SIG-M5 treated with dmso at 0.1 percent for 504 hours (cell line): Measurements from ENCODE around the gene GRHPR.

Experiments
- DNase-seq: peaks from one replicate; lab custom pipeline; 2025; ENCODE audit not compliant: unreplicated experiment; lab: John Stamatoyannopoulos, UW

GRHPR gene

DNA sequence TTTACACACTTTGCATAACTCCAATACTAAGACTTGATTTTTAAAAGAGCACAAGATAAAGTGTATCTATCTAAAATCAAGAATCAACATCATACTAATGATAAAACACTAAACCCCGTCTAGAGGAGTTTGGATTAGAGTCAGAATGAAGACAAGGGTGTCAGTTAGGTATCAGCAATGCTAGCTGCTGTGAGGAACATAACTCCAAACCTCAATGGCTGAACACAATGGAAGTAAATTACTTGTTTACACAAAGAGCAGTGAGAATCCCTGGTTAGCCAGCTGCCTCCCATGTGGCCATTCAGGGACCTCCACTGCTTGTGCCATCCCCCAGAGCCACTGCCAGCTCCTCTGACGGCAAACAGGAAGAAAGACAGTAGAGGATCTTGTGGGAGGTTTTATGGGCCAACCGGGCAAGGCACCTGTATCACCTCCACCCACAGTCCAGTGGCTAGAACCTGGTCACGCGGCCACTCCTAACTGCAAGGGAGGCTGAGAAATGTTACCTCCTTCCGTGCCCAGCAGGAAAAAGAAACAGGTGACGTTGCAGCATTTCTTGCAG lies 24.0 kb upstream of the GRHPR start:
- no peak for DNase-seq

- DNase-seq: no peak
These were observed 23.2 kb upstream of the GRHPR start for GRCh38 chr9:37399336-37399735.

DNA sequence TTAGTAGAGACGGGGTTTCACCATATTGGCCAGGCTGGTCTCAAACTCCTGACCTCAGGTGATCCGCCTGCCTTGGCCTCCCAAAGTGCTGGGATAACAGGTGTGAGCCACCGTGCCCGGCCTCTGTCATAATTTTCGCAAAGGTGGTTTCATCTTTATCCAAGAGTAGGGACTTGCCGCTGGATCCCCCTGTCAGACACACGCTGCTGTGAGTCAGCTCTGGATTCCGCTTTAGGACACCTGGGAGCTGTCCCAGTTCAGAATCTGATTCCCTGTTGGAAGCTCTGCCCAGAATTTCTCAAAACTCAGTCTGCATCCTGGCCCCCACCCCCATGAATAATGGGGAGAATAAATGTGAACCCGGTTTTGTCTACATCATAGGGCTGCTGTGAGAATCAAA lies 17.9 kb upstream of the GRHPR start:
- DNase-seq: no peak

DNA sequence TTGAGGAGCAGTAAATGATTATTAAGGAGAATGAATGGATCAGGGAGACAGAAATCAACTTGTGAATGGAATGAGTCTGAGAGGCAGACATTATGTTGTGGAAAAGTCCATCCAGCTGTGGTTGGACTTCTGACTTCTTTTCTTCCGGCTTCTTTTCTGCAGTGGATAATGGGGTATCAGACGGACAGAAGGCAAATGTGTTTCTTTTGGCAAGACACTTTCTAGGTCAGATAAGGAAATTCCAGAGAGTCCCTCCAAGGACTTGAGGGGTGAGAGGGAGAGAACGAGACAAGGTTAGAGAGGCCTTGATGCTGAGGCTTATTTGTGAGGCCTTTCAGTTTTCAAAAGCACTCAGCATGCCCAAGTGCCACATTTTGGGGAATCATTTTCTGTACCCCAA lies 17.1 kb upstream of the GRHPR start:
- no peak for DNase-seq

- DNase-seq: no peak
These were observed 16.6 kb upstream of the GRHPR start for GRCh38 chr9:37405764-37406380.

- DNase-seq: no peak
These were observed 15.7 kb upstream of the GRHPR start for GRCh38 chr9:37406603-37407401.

GRCh38 chr9:37407468-37407867 lies 15.0 kb upstream of the GRHPR start:
- peak; percentile 40 for DNase-seq

DNA sequence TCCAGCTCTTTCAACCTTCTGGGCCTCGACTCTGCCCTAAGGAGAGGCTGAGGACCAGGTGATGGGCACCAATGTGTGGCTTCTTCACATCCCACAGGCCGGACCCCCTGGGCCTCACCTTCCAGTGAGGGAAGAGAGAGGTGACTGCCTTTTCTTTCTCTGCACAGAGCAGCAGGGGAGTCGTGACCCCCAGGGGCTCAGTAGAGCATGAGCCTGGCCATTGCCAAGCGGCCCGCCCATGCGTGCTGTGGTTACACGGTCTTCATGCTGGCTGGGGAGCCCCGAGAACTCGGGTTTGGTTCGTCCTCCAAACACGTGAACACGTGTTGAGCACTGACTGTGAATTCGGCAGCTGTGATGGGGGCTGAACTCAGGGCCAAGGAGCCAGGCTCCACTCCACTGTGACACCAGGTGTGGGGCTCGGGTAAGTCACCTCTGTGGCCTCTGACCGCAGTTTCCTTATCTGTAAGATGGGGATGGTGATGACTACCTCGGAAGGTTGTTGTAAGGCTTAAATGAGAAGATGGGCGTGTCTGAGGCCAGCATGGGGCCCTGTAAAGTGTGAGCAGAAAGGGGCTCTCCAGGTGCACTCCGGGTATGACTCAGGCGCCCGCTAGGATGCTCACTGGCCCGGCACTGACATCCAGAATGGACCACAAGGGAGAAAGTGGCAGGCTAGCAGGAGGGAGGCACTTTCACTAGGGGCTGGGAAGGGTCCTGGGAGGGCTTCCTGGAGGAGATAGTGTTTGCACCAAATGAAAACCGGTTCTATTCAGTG lies 13.4 kb upstream of the GRHPR start:
- no peak for DNase-seq

GRCh38 chr9:37410354-37410861 lies 12.1 kb upstream of the GRHPR start:
- no peak for DNase-seq

DNA sequence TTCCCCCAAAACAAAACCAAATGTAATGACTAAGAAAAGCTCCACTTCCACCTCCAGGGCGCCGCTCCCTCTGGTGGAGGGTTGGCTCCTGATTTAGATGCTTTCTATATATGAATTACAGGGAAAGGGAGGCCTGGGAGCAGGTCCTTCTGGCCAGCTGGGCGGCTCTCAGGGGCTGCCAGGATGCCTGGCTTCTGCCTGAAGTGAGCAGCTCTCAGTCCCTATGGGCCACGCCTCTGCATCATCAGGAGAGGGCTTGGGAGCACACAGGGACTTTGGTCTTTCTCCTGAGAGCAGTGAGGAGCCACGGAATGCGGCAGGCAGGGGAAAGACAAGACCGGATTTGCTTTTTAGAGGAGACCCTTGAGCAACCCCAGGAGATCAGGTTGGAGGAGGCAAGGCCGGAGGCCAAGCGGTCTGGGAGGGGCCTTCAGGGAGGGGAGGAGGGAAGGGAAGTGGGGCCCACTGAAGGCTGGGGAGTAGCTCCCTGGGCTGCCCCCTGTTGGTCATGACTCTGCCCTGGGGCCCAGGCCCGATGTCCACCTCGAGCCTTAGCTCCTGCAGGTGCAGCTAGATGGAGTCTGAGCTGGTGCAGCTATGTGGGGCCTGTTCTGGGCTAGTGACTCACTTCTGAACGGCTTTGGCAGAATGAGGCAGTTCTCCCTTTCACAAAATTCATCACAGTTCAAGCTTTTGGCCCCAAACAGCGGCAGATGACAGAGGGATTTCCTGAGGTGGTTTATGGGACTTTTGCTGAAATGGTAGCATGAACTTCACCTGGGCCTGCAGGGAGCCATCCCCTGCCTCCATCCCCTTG lies 11.3 kb upstream of the GRHPR start:
- DNase-seq: no peak

DNA sequence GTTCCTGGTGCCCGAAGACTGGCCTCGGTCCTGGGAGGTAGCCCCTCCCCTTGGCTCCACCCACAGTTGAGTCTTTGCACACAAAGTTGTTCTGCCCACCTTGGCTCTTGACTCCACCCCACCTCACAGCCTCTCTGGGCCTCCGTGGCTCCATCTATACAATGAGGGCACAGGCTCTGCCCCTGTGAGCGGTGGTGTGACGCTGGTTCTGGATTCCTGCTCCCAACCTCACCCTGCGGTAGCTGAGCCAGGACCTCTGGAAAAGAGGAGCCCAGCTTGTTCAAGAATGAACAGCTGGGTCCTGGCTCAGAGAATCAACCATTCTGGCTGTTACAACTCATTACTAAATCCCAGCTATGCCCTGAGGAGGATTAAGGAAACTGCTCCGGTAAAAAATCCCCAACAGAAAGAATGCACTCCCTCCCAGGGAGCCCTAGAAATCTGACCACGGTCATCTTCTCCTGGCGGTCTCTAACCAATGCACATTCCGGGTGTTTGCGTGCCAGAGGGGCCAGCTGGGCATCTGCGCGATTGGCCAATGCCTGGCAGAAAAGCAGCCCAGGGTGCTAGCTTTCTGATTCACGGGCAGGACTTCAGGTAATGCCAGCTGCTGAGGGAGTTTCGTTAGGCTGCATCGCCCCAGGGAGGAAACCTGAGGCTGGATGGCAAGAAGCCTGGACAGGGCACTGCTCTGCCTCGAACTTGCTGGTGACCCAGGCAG lies 9.9 kb upstream of the GRHPR start:
- no peak for DNase-seq

DNA sequence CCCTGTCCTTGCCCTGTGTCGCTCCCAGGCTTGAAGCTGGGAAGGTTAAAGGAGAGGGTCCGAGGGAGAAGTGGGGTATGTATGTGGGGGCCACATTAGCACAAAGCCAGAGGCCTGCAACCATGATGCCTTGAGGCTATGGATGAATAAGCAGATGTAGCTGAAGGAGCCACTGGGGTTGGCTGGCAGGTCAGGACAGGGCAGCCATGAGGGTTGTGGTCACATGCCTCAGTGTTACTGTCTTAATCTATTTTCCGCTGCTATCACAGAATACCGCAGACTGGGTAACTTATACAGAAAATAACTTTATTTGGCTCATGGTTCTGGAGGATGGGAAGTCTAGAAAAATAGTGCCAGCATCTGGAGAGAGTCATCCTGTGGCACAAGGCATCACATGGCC lies 9.2 kb upstream of the GRHPR start:
- no peak for DNase-seq

- no peak for DNase-seq
These were observed 8.0 kb upstream of the GRHPR start for GRCh38 chr9:37414503-37414943.

DNA sequence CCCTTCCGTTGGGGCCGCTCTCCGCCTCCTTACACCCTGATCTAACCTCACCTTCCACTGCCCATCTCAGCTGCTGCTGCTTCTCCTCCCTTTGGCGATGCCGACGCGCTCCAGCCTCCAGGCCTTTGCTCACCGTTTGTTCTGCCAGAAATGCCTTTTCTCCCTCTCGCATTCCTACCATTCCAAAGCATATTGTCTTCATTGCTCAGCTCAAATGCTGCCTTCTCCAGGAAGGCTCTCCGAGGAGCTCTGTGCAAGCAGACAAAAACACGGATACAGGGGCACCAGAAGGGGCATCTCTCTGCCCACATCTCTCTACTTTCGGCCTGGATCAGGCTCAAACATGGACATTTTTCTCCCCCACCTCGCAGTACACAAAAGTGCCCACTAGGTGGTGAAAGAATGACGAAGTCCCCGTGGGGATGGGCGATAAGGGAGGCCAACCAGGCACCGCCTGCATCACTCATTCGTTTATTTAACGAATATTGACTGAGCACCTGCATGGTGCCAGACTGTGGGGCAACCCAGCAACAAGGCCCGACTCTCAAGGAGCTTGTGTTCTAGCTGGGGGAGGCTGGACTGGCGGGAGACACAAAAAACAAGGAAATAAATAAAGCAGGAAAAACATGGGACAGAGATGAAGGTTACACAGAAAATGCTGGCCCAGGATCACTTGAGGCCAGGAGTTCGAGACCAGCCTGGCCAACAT lies 7.3 kb upstream of the GRHPR start:
- DNase-seq: peak; percentile 67

DNA sequence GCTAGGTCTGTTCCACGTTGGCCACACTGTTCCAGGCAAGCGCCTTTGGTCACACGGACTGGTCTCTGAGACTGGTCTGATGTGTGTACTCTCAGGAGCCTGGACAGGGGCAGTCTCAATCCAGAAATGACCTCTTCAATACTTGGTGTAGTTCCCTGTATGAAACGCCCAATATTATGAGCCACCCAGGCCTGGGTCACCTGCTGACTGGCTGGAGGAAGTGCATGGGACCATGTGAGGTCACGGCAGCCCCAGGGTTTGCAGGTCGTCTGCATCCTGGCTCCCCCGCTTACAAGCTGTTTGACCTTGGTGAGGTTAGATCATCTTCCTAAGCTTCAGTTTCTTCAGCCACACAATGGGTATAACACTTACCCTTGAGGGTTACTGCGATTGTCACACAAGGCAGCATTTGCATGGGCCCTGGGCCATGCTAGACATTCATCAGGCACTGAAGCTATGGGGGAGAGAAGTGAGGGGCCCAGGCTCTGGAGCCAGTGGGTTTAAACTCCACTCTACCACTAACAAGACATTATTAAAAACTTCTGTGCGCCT lies 5.2 kb upstream of the GRHPR start:
- no peak for DNase-seq

GRCh38 chr9:37417857-37418618 lies 4.5 kb upstream of the GRHPR start:
- DNase-seq: no peak

GRCh38 chr9:37419204-37419603 lies 3.3 kb upstream of the GRHPR start:
- no peak for DNase-seq
